IMR-90 (cell line): ENCODE results near the gene MBIP. TPM values are rescaled to one million over a fixed set of nuclear protein-coding genes. Genes with fewer than 3 reads are reported as not detected.

Experiments used
- ATAC-seq: fragments of 200-7000 bp; cut with Tn5 transposase; 2 replicates; pipeline ENCODE4 v1.9.1; 2020; ENCODE audit warnings: low read depth, mild to moderate bottlenecking, moderate library complexity
- BruUV-seq: library from RNA; stranded (reverse); fragments of 400-500 nt; replicated peaks from 2 replicates; lab custom pipeline; 2021; lab: Mats Ljungman, UMichigan
- CTCF ChIA-PET: fragments of 300-600 bp; formaldehyde crosslinking; extraction: SDS; loops from one replicate; lab custom pipeline; 2021; ENCODE audit warnings: antibody characterized with exemption; lab: Yijun Ruan, JAX
- POLR2A ChIA-PET: fragments of 300-600 bp; sonication (Branson Sonifier 250); formaldehyde crosslinking; loops from one replicate; lab custom pipeline; 2022; ENCODE audit warnings: antibody characterized with exemption; ENCODE audit not compliant: unreplicated experiment; lab: Charles Lee
- DNase-seq: peaks from one replicate; pipeline ENCODE4 v3.0.0; 2013
- H2AFZ ChIP-seq: replicated peaks from 2 replicates; pipeline ENCODE3; 2013; ENCODE audit warnings: low read length, mild to moderate bottlenecking; ENCODE audit not compliant: poor library complexity
- H2AK5ac ChIP-seq: 2 replicates; pipeline ENCODE4 v1.6.1; 2013; ENCODE audit warnings: low read depth, low read length, inconsistent platforms
- H2AK9ac ChIP-seq: replicated peaks from 2 replicates; pipeline ENCODE3; 2013; ENCODE audit warnings: mild to moderate bottlenecking, low read depth, low read length, moderate library complexity; ENCODE audit not compliant: poor library complexity
- H2BK120ac ChIP-seq: 2 replicates; pipeline ENCODE4 v1.6.1; 2013; ENCODE audit warnings: low read depth, low read length, inconsistent platforms
- H2BK15ac ChIP-seq: 3 replicates; pipeline ENCODE4 v1.6.1; 2013; ENCODE audit warnings: low read depth, low read length, inconsistent platforms
- H2BK20ac ChIP-seq: 2 replicates; pipeline ENCODE4 v1.6.1; 2013; ENCODE audit warnings: low read depth, mild to moderate bottlenecking, inconsistent platforms, low read length, moderate library complexity
- H2BK5ac ChIP-seq: 2 replicates; pipeline ENCODE4 v1.6.1; 2013; ENCODE audit warnings: mild to moderate bottlenecking, low read depth, low read length, inconsistent platforms; ENCODE audit not compliant: poor library complexity, severe bottlenecking
- H3K14ac ChIP-seq: replicated peaks from 2 replicates; pipeline ENCODE4 v1.6.1; 2013; ENCODE audit warnings: low read depth, low read length, inconsistent platforms
- H3K18ac ChIP-seq: 2 replicates; pipeline ENCODE4 v1.6.1; 2013; ENCODE audit warnings: low read depth, low read length, control low read depth
- H3K23ac ChIP-seq: 2 replicates; pipeline ENCODE4 v1.6.1; 2013; ENCODE audit warnings: low read depth, low read length, inconsistent platforms
- H3K27ac ChIP-seq: 2 replicates; pipeline ENCODE4 v1.5.1; 2013; ENCODE audit warnings: mild to moderate bottlenecking, control low read depth, low read length; ENCODE audit not compliant: insufficient read depth
- H3K27me3 ChIP-seq: 2 replicates; pipeline ENCODE4 v1.6.1; 2013; ENCODE audit warnings: low read length; ENCODE audit not compliant: control insufficient read depth, insufficient read depth
- H3K36me3 ChIP-seq: 2 replicates; pipeline ENCODE4 v1.6.1; 2013; ENCODE audit warnings: low read length, mixed read lengths; ENCODE audit not compliant: control insufficient read depth, insufficient read depth
- H3K4ac ChIP-seq: 2 replicates; pipeline ENCODE4 v1.6.1; 2013; ENCODE audit warnings: low read depth, low read length, inconsistent platforms
- H3K4me1 ChIP-seq: 2 replicates; pipeline ENCODE4 v1.6.1; 2013; ENCODE audit warnings: low read length, mixed read lengths; ENCODE audit not compliant: control insufficient read depth, insufficient read depth
- H3K4me2 ChIP-seq: 2 replicates; pipeline ENCODE4 v1.6.1; 2013; ENCODE audit warnings: low read depth, mild to moderate bottlenecking, control low read depth, low read length, moderate library complexity
- H3K4me3 ChIP-seq: 2 replicates; pipeline ENCODE4 v1.5.1; 2013; ENCODE audit warnings: low read depth, mild to moderate bottlenecking, control low read depth, low read length, moderate library complexity; ENCODE audit not compliant: insufficient read depth
- H3K56ac ChIP-seq: 2 replicates; pipeline ENCODE4 v1.6.1; 2013; ENCODE audit warnings: low read length, inconsistent platforms; ENCODE audit not compliant: insufficient read depth; ENCODE audit errors: extremely low read depth
- H3K79me1 ChIP-seq, 2 experiments: 2 replicates each; pipeline ENCODE4 v1.6.1; 2013; ENCODE audit warnings: low read length in 2 of 2, inconsistent platforms in 1 of 2, low read depth in 1 of 2
- H3K9ac ChIP-seq: 2 replicates; pipeline ENCODE4 v1.6.1; 2013; ENCODE audit warnings: low read depth, low read length, control low read depth
- H3K9me1 ChIP-seq: 2 replicates; pipeline ENCODE4 v1.6.1; 2013; ENCODE audit warnings: low read length, inconsistent platforms; ENCODE audit not compliant: insufficient read depth
- H3K9me3 ChIP-seq: 2 replicates; pipeline ENCODE4 v1.6.1; 2013; ENCODE audit warnings: low read length; ENCODE audit not compliant: control insufficient read depth, insufficient read depth
- H4K20me1 ChIP-seq: 2 replicates; pipeline ENCODE4 v1.6.1; 2013; ENCODE audit warnings: low read length, inconsistent platforms; ENCODE audit not compliant: insufficient read depth
- H4K5ac ChIP-seq: 2 replicates; pipeline ENCODE4 v1.6.1; 2013; ENCODE audit warnings: mild to moderate bottlenecking, low read depth, low read length, control low read depth
- H4K8ac ChIP-seq, 2 experiments: 2 replicates each; pipeline ENCODE4 v1.6.1; 2013; ENCODE audit warnings: low read depth in 2 of 2, low read length in 2 of 2, control low read depth in 1 of 2, inconsistent platforms in 1 of 2
- H4K91ac ChIP-seq: 2 replicates; pipeline ENCODE4 v1.6.1; 2013; ENCODE audit warnings: low read depth, low read length, inconsistent platforms; ENCODE audit not compliant: insufficient read depth
- CEBPB ChIP-seq: IDR thresholded peaks from 2 replicates; pipeline ENCODE4 v1.6.1; 2012; ENCODE audit warnings: low read depth, low read length, improper control_type of control experiment
- FOS ChIP-seq: fragments of 150-350 bp; IDR thresholded peaks from 2 replicates; pipeline ENCODE4 v1.6.1; 2016; ENCODE audit warnings: low read depth, low read length
- POLR2A ChIP-seq: IDR thresholded peaks from 2 replicates; pipeline ENCODE4 v1.6.1; 2012; ENCODE audit warnings: mild to moderate bottlenecking, low read depth, low read length
- RAD21 ChIP-seq: IDR thresholded peaks from 2 replicates; pipeline ENCODE4 v1.6.1; 2012; ENCODE audit warnings: low read length, improper control_type of control experiment
- RCOR1 ChIP-seq: IDR thresholded peaks from 2 replicates; pipeline ENCODE4 v1.6.1; 2012; ENCODE audit warnings: mild to moderate bottlenecking, low read length, improper control_type of control experiment; ENCODE audit not compliant: insufficient replicate concordance
- RFX5 ChIP-seq: IDR thresholded peaks from 2 replicates; pipeline ENCODE4 v1.8.0; 2012; ENCODE audit warnings: low read depth, mild to moderate bottlenecking, low read length, moderate library complexity
- SMC3 ChIP-seq: fragments of 150-350 bp; IDR thresholded peaks from 2 replicates; pipeline ENCODE4 v1.6.1; 2016; ENCODE audit warnings: low read depth, mild to moderate bottlenecking, antibody characterized with exemption, low read length, moderate library complexity
- dilution Hi-C: fragments of 300-500 bp; cut with HindIII; formaldehyde crosslinking; loops from one replicate; pipeline ENCODE4 v1.14.3; 2018; ENCODE audit warnings: low sequenced_read_pairs; ENCODE audit not compliant: unreplicated experiment
- in situ Hi-C: fragments of 300-500 bp; cut with MboI; formaldehyde crosslinking; loops from 3 replicates; pipeline ENCODE4 v1.14.3; 2019; ENCODE audit warnings: low sequenced_read_pairs, inconsistent platforms, mixed read lengths
- intact Hi-C: fragments of 100-400 bp; cut with micrococcal nuclease; formaldehyde crosslinking; loops from 2 replicates; pipeline ENCODE4 v1.10.0; 2022
- polyA plus RNA-seq, 3 experiments: library from polyadenylated mRNA; depleted of rRNA; stranded (reverse); fragments of >200 nt; gene quantifications; 2 replicates each; pipeline ENCODE4 v1.2.3, GENCODE V29; 2012; ENCODE audit warnings: low replicate concordance in 1 of 3
- total RNA-seq: library from RNA; depleted of rRNA; stranded (reverse); fragments of >200 nt; gene quantifications from 2 replicates; pipeline ENCODE4 v1.2.3, GENCODE V29; 2012
- TF ChIP-seq, protein P1 (sequence below): conservative IDR thresholded peaks from 2 replicates; pipeline ENCODE4 v1.5.1; 2012; ENCODE audit warnings: mild to moderate bottlenecking, low read depth, low read length, improper control_type of control experiment
- TF ChIP-seq, protein P2 (sequence below): fragments of 150-350 bp; IDR thresholded peaks from 2 replicates; pipeline ENCODE4 v1.6.1; 2016; ENCODE audit warnings: low read depth, mild to moderate bottlenecking, low read length, moderate library complexity, borderline replicate concordance

The MBIP gene
- total and polyA plus RNA-seq, 2 of the 4 experiments (the other 2 are of a cell fraction) = 9.3 to 17.4 TPM

DNA sequence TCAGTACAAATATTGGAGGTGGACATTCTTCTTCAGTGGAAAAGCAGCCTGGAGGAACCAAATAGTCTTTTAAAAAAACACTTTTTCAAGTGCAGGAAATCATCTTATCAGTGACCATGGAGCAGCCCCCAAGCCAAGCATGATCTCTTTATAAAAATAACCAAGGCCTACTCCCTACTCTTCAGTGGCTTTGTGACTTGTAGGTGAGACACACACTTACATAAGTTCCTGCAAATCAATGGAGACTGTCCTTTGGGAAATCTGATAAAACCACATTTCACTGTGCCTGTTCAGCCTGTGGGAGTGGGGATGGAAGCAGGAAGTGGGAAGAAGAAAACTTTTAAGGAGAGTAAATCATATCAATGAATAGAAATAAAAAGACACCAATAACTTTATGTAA lies 56.3 kb downstream of the MBIP start:
- no peak for DNase-seq
- intact Hi-C loops (no loop called here), in situ Hi-C loops (no loop called here)

More for the DNA sequence above, 56.3 kb downstream of the MBIP start:
- dilution Hi-C loops = no loop called here
- H3K27ac ChIP-seq = no peak overlapping the region
- no peak overlapping the region for H4K91ac ChIP-seq
- no peak overlapping the region for H3K4me3 ChIP-seq
- no peak overlapping the region for H2BK5ac ChIP-seq
- no peak overlapping the region for H3K56ac ChIP-seq
- H2AFZ ChIP-seq = no peak overlapping the region
- no peak overlapping the region for H3K14ac ChIP-seq
- H3K9ac ChIP-seq = no peak overlapping the region
- no peaks in the 10 kb centered on the region for H3K9me1 ChIP-seq
- H4K20me1 ChIP-seq = no peaks in the 10 kb centered on the region
- ChIA-PET POLR2A (no interaction called here), CTCF (no interaction called here)
- H3K4ac ChIP-seq = no peak overlapping the region
- H3K79me1 ChIP-seq = no peaks in the 10 kb centered on the region
- no peak overlapping the region for H3K23ac ChIP-seq
- no peak overlapping the region for H2AK5ac ChIP-seq
- no peak for TF ChIP-seq SMC3
- TF ChIP-seq, protein P1, sequence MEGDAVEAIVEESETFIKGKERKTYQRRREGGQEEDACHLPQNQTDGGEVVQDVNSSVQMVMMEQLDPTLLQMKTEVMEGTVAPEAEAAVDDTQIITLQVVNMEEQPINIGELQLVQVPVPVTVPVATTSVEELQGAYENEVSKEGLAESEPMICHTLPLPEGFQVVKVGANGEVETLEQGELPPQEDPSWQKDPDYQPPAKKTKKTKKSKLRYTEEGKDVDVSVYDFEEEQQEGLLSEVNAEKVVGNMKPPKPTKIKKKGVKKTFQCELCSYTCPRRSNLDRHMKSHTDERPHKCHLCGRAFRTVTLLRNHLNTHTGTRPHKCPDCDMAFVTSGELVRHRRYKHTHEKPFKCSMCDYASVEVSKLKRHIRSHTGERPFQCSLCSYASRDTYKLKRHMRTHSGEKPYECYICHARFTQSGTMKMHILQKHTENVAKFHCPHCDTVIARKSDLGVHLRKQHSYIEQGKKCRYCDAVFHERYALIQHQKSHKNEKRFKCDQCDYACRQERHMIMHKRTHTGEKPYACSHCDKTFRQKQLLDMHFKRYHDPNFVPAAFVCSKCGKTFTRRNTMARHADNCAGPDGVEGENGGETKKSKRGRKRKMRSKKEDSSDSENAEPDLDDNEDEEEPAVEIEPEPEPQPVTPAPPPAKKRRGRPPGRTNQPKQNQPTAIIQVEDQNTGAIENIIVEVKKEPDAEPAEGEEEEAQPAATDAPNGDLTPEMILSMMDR = no peak
- TF ChIP-seq RAD21 = no peak
- no peak for TF ChIP-seq RFX5
- TF ChIP-seq CEBPB = no peak
- no peak for TF ChIP-seq FOS
- no peak for TF ChIP-seq RCOR1
- TF ChIP-seq POLR2A = no peak
- TF ChIP-seq, protein P2, sequence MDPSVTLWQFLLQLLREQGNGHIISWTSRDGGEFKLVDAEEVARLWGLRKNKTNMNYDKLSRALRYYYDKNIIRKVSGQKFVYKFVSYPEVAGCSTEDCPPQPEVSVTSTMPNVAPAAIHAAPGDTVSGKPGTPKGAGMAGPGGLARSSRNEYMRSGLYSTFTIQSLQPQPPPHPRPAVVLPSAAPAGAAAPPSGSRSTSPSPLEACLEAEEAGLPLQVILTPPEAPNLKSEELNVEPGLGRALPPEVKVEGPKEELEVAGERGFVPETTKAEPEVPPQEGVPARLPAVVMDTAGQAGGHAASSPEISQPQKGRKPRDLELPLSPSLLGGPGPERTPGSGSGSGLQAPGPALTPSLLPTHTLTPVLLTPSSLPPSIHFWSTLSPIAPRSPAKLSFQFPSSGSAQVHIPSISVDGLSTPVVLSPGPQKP = no peak
- BruUV-seq = no TSS peak
- H3K18ac ChIP-seq = no peak overlapping the region
- H4K8ac ChIP-seq = no peak overlapping the region
- peaks cover 27% of the 10 kb centered on the region for H3K27me3 ChIP-seq
- H2AK9ac ChIP-seq = no peak overlapping the region
- H2BK15ac ChIP-seq = no peak overlapping the region
- no peaks in the 10 kb centered on the region for H3K4me1 ChIP-seq
- no peak overlapping the region for H2BK20ac ChIP-seq
- no peak overlapping the region for H3K4me2 ChIP-seq
- H2BK120ac ChIP-seq = no peak overlapping the region
- no peak for ATAC-seq
- H4K5ac ChIP-seq = no peak overlapping the region
- H3K36me3 ChIP-seq = no peaks in the 10 kb centered on the region
- no peaks in the 10 kb centered on the region for H3K9me3 ChIP-seq
